GM10248 (cell line): Measurements from ENCODE around the gene CAPN9.

Source experiments
- CTCF ChIA-PET: fragments of 300-600 bp; sonication (Branson Sonifier 250); formaldehyde crosslinking; extraction: SDS; loops from one replicate; lab custom pipeline; 2021; ENCODE audit warnings: antibody characterized with exemption; lab: Yijun Ruan, JAX
- POLR2A ChIA-PET: fragments of 350-650 bp; sonication (Branson Sonifier 250); formaldehyde crosslinking; extraction: SDS; loops from one replicate; lab custom pipeline; 2020; ENCODE audit warnings: antibody characterized with exemption; lab: Yijun Ruan, JAX
- DNase-seq: peaks from one replicate; pipeline ENCODE4 v3.0.0; 2012; ENCODE audit errors: extremely low spot score
- CTCF ChIP-seq: IDR thresholded peaks from 2 replicates; pipeline ENCODE4 v1.5.1; 2012; ENCODE audit warnings: mild to moderate bottlenecking, low read depth; ENCODE audit errors: extremely low read depth, missing control alignments, control extremely low read depth

Gene CAPN9

GRCh38 chr1:230806552-230806951 is 59.4 kb downstream of the CAPN9 start:
- no peak for DNase-seq
- no peak for TF ChIP-seq CTCF
- ChIA-PET POLR2A (no interaction called here), CTCF (interaction anchor here (1.2 kb wide), 1 partner anchor 7 kb away, joined by 3 read pairs; no protein-coding TSS in a partner anchor)

DNA sequence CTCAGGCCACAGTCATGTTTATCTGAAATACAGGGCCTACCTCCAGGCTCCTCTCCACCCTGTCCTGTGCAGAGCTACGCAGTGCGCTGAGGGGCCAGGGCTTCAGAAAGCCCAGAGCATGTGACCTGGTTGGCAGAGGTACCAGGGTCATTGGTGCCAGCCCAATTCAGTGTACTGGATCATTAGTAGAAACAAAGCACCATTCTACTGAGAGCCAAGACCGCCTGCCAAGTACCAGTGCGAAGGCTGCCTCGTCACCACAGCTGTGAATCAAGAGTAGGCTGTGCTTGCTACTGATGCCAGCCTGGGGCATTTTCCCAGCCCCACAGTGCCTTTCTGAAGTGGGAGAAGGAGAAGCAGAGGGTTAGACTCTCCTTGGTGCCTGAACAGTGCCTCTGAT is 59.8 kb downstream of the CAPN9 start:
- CTCF ChIA-PET = interaction anchor here (0.9 to 1.4 kb wide), 3 partner anchors 7 to 950 kb away, joined by 3 to 6 read pairs (median 3); no protein-coding TSS in a partner anchor
- POLR2A ChIA-PET = no interaction called here
- no peak for DNase-seq
- no peak for TF ChIP-seq CTCF

- TF ChIP-seq CTCF = no peak
These were observed 60.5 kb downstream of the CAPN9 start for GRCh38 chr1:230807561-230808280.

GRCh38 chr1:230808281-230808872 is 61.2 kb downstream of the CAPN9 start:
- ChIA-PET POLR2A (no interaction called here), CTCF (interaction anchor here (0.9 to 1.5 kb wide), 3 partner anchors 22 to 949 kb away, joined by 3 to 6 read pairs (median 4); no protein-coding TSS in a partner anchor)
- no peak for DNase-seq
- TF ChIP-seq CTCF = no peak

More at GRCh38 chr1:230807561-230808280, 60.5 kb downstream of the CAPN9 start:
- POLR2A ChIA-PET = no interaction called here
- no peak for DNase-seq
- CTCF ChIA-PET = interaction anchor here (0.9 to 1.5 kb wide), 4 partner anchors 8 to 949 kb away, joined by 3 to 6 read pairs (median 4); no protein-coding TSS in a partner anchor

GRCh38 chr1:230809256-230809990 is 62.2 kb downstream of the CAPN9 start:
- POLR2A ChIA-PET = no interaction called here
- TF ChIP-seq CTCF = no peak
- no peak for DNase-seq
- CTCF ChIA-PET = no interaction called here

GRCh38 chr1:230812568-230812967 is 65.4 kb downstream of the CAPN9 start:
- DNase-seq = no peak
- no peak for TF ChIP-seq CTCF
- ChIA-PET POLR2A (no interaction called here), CTCF (no interaction called here)
